ENCODE measurements around the gene CPOX. TPM values are rescaled to one million over a fixed set of nuclear protein-coding genes. Genes with fewer than 3 reads are reported as not detected.

CPOX gene
- total and polyA plus RNA-seq, 8 donors, result 4.1 to 43.7 (median 14.9) TPM

DNA sequence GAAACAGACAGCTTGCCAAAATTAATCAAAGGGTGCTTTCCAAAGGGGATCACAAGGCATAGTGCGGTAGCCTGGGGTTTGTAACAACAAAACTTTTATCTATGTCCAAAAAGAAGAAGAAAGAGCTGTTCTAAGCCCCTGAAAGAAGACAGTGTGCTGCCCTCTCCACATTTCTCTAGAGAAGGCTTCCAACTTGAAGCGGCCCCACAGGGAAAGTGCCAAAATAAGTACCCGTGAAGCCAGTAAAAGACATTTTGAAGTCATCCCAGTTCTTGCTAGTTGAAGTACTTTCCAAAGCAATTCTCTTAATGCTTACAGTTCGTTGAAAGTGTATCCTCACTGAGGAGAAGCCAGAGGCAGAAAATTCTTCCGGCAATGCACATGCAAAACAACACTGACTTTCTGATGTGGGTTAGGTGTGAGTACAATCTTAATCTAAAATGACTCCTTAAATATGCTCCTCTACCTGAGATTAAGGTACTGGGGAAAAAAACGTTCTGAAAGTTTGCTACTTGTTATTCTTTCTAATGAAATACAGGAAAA, 40.3 kb downstream of the CPOX start:
- TF ChIP-seq POLR2A (IDR thresholded peaks at IDR 0.05) (no peak), EP300 (IDR thresholded peaks at IDR 0.05) (no peak), POLR2AphosphoS5 (IDR thresholded peaks at IDR 0.05) (no peak)
- TF ChIP-seq, protein P1, sequence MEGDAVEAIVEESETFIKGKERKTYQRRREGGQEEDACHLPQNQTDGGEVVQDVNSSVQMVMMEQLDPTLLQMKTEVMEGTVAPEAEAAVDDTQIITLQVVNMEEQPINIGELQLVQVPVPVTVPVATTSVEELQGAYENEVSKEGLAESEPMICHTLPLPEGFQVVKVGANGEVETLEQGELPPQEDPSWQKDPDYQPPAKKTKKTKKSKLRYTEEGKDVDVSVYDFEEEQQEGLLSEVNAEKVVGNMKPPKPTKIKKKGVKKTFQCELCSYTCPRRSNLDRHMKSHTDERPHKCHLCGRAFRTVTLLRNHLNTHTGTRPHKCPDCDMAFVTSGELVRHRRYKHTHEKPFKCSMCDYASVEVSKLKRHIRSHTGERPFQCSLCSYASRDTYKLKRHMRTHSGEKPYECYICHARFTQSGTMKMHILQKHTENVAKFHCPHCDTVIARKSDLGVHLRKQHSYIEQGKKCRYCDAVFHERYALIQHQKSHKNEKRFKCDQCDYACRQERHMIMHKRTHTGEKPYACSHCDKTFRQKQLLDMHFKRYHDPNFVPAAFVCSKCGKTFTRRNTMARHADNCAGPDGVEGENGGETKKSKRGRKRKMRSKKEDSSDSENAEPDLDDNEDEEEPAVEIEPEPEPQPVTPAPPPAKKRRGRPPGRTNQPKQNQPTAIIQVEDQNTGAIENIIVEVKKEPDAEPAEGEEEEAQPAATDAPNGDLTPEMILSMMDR (IDR thresholded peaks at IDR 0.05), result no peak
- no peak overlapping the region for H3K4me3 ChIP-seq
- H3K27ac ChIP-seq, result peak overlapping the region in 1 of 5 donors; percentile 18
- H3K9me3 ChIP-seq, result no peaks in the 10 kb centered on the region
- no peaks in the 10 kb centered on the region for H3K4me1 ChIP-seq
- H3K36me3 ChIP-seq, result no peaks in the 10 kb centered on the region
- no peaks in the 10 kb centered on the region for H3K27me3 ChIP-seq
- intact Hi-C loops (cut with DNase I; ENCODE audit: low total_unique reads), result no loop called here
- WGBS, 5 donors, result 78 to 84% (median 82%) methylated on average over 6 of the region's 6 CpGs
- DNase-seq, result no peak

DNA sequence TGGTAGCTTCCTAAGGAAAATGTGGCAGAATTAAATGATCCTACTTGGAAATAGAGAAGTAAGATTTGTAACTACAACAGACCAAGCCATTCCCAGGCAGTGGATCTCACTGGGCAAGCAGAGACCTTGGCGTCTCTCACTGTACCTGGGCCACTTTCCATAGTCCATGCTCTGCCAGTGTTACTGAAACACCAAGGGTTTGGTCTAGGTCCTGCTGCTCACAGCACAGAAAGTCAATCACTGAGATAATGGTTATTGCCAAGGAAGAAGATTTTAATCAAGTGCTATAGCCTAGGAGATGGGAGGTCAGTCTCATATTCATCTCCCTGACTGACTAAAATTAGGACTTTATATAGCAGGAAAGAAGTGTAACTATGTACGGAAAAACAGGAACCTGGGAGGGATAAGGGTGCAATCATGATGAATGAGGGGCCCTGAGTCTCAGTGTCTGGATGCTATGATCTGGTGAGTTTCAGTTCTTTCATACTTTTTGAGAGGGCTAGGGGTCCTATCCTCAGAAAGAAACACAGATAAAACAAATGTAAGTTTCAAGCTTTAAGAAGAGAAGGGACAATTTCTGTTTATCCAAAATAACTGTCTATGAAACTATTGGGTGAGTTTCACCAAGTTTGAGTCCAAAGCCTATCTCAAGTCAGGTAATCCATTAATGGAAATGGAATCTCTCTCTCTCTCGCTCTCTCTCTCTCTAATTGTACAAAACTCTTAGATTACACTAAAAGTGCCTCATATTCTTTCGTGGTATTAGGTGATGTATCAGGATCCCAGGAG, 41.0 kb downstream of the CPOX start:
- Histone ChIP-seq H3K9me3 (no peaks in the 10 kb centered on the region), H3K27me3 (no peaks in the 10 kb centered on the region), H3K4me1 (no peaks in the 10 kb centered on the region), H3K36me3 (no peaks in the 10 kb centered on the region), H3K27ac (peak overlapping the region in 1 of 5 donors; percentile 18), H3K4me3 (no peak overlapping the region)
- no peak for DNase-seq
- intact Hi-C loops (cut with DNase I; ENCODE audit: low total_unique reads), result no loop called here
- 68 to 88% (median 84%) methylated on average over 4 of the region's 4 CpGs for WGBS, 5 donors
- TF ChIP-seq EP300 (IDR thresholded peaks at IDR 0.05), result no peak

DNA sequence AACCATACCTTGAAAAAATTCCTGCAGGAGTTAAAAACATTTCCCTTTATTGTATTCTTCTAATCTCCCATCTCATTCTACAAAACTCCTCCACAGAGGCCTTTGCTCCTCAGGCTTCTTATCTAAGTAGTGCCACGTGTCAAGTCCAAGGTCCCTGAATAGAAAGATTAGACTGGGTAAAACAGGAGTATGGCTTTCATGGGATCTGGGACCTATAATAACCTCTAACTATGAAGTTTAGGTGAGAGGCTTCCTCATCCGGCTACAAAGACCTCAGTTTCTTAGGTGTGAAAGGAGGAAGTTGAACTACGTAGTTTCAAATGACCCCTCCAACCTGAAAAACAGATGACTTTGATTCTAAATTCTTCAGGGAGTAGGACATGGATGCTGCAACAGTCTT, 41.7 kb downstream of the CPOX start:
- peak in 1 of 2 donors; percentile 60 for DNase-seq
- intact Hi-C loops (cut with DNase I; ENCODE audit: low total_unique reads), result no loop called here
- no peak overlapping the region for H3K27ac ChIP-seq
- H3K36me3 ChIP-seq, result no peaks in the 10 kb centered on the region
- H3K4me1 ChIP-seq, result no peaks in the 10 kb centered on the region
- TF ChIP-seq POLR2AphosphoS5 (IDR thresholded peaks at IDR 0.05), result peak in 1 of 3 donors; percentile 12
- TF ChIP-seq, protein P1 (IDR thresholded peaks at IDR 0.05), result no peak
- H3K9me3 ChIP-seq, result no peaks in the 10 kb centered on the region
- H3K4me3 ChIP-seq, result no peak overlapping the region
- 24 to 45% (median 38%) methylated on average over 3 of the region's 3 CpGs for WGBS, 5 donors
- H3K27me3 ChIP-seq, result no peaks in the 10 kb centered on the region

DNA sequence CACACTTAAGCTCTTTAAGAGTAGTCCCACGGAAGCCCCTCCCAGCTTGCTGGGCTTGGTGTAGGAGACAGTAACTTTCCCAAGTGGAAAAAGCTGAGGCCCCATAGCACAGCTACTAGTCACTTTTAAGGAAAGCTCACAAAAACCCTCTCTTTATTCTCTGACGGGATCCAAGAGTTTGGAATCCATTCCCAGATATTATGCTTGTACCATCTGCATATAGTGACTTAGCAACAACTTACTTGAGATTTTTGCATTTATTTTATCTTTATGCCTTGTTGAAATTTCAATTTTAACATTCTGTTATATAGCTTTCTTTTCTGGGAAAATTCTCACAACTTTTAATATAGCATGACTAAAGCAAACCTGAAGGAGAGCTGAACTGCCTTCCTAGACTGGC, 42.2 kb downstream of the CPOX start:
- intact Hi-C loops (cut with DNase I; ENCODE audit: low total_unique reads), result no loop called here
- no peak for DNase-seq
- no peak overlapping the region for H3K4me3 ChIP-seq
- no peak overlapping the region for H3K27ac ChIP-seq
- H3K9me3 ChIP-seq, result no peaks in the 10 kb centered on the region
- H3K36me3 ChIP-seq, result no peaks in the 10 kb centered on the region
- H3K4me1 ChIP-seq, result no peaks in the 10 kb centered on the region
- WGBS, 5 donors, result 88 to 99% (median 94%) methylated on average over 2 of the region's 2 CpGs
- no peaks in the 10 kb centered on the region for H3K27me3 ChIP-seq
- no peak for TF ChIP-seq POLR2AphosphoS5 (IDR thresholded peaks at IDR 0.05)
- TF ChIP-seq, protein P1 (IDR thresholded peaks at IDR 0.05), result no peak

DNA sequence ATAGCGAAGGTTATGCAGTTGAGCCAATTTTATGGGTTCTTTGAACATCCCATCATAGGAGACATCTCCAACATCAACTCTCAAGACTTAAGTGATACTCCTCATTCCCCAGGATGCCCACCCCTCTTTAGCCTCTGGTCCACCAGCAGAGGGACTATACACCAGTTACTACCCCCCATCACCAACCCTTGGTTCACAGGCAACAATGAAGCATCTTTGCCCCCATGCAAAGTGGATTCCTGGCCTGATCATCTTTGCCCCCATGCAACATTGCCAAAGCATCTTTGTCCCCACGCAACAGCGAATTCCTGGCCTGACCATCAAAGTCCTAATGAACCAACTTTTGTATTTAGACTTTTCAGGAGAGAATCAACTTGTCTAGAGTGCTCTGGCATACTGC, 42.6 kb downstream of the CPOX start:
- DNase-seq, result no peak
- Histone ChIP-seq H3K4me3 (no peak overlapping the region), H3K4me1 (no peaks in the 10 kb centered on the region), H3K27me3 (no peaks in the 10 kb centered on the region), H3K36me3 (no peaks in the 10 kb centered on the region), H3K27ac (no peak overlapping the region), H3K9me3 (no peaks in the 10 kb centered on the region)
- 91 to 95% (median 94%) methylated on average over 3 of the region's 3 CpGs for WGBS, 5 donors
- intact Hi-C loops (cut with DNase I; ENCODE audit: low total_unique reads), result no loop called here
- TF ChIP-seq, protein P1 (IDR thresholded peaks at IDR 0.05), result no peak
